ENCODE results near the gene GRIN3A. TPM values are rescaled to one million over a fixed set of nuclear protein-coding genes. Genes with fewer than 3 reads are reported as not detected.
"Not testable (repeated sequence)": the region's sequence is repeated elsewhere in the genome, so short reads cannot be mapped to it uniquely, and the experiment has no call there.

GRIN3A gene
- total RNA-seq, 1 experiment from 2014 or later, result not detected

GRCh38 chr9:101571114-101571513 is 167.3 kb downstream of the GRIN3A start:
- no peaks in the 10 kb centered on the region; the same call in 1 of the 2 replicates for H3K4me1 ChIP-seq (replicated peaks)
- no peak for DNase-seq (ENCODE audit: low read depth in 1 of 2, low spot score in 2 of 2)
- H3K27me3 ChIP-seq (replicated peaks), result no peaks in the 10 kb centered on the region
- H3K9me3 ChIP-seq (replicated peaks), result no peaks in the 10 kb centered on the region
- peaks cover 18% of the 10 kb centered on the region for H3K36me3 ChIP-seq
- H3K4me3 ChIP-seq, result no peak overlapping the region
- no peak overlapping the region for H3K27ac ChIP-seq

- DNase-seq (ENCODE audit: low read depth in 1 of 2, low spot score in 2 of 2), result no peak
- H3K36me3 ChIP-seq, result peaks cover 26% of the 10 kb centered on the region
- H3K4me3 ChIP-seq, result no peak overlapping the region
- H3K27ac ChIP-seq, result no peak overlapping the region
- no peaks in the 10 kb centered on the region for H3K9me3 ChIP-seq (replicated peaks)
- no peaks in the 10 kb centered on the region; the same call in 1 of the 2 replicates for H3K4me1 ChIP-seq (replicated peaks)
- no peaks in the 10 kb centered on the region for H3K27me3 ChIP-seq (replicated peaks)
These were observed 168.5 kb downstream of the GRIN3A start for GRCh38 chr9:101569741-101570501.

- Histone ChIP-seq H3K4me1 (replicated peaks) (no peaks in the 10 kb centered on the region; the same call in 1 of the 2 replicates), H3K27me3 (replicated peaks) (no peaks in the 10 kb centered on the region), H3K36me3 (peaks cover 43% of the 10 kb centered on the region), H3K9me3 (replicated peaks) (no peaks in the 10 kb centered on the region), H3K4me3 (no peak overlapping the region), H3K27ac (no peak overlapping the region)
- no peak for DNase-seq (ENCODE audit: low read depth in 1 of 2, low spot score in 2 of 2)
These were observed 170.6 kb downstream of the GRIN3A start for GRCh38 chr9:101567725-101568350.

- no peaks in the 10 kb centered on the region for H3K9me3 ChIP-seq (replicated peaks)
- H3K4me1 ChIP-seq (replicated peaks), result no peaks in the 10 kb centered on the region; the same call in 1 of the 2 replicates
- DNase-seq (ENCODE audit: low read depth in 1 of 2, low spot score in 2 of 2), result peak in 1 of 2 experiments; percentile 26
- H3K27ac ChIP-seq, result no peak overlapping the region
- H3K36me3 ChIP-seq, result peaks cover 50% of the 10 kb centered on the region
- no peak overlapping the region for H3K4me3 ChIP-seq
- no peaks in the 10 kb centered on the region for H3K27me3 ChIP-seq (replicated peaks)
These were observed 171.3 kb downstream of the GRIN3A start for GRCh38 chr9:101566904-101567724.

GRCh38 chr9:101564252-101564651 is 174.2 kb downstream of the GRIN3A start:
- no peaks in the 10 kb centered on the region for H3K9me3 ChIP-seq (replicated peaks)
- DNase-seq (ENCODE audit: low read depth in 1 of 2, low spot score in 2 of 2), result no peak
- no peaks in the 10 kb centered on the region; the same call in 1 of the 2 replicates for H3K4me1 ChIP-seq (replicated peaks)
- H3K36me3 ChIP-seq, result peaks cover 76% of the 10 kb centered on the region
- no peak overlapping the region for H3K27ac ChIP-seq
- H3K27me3 ChIP-seq (replicated peaks), result no peaks in the 10 kb centered on the region
- H3K4me3 ChIP-seq, result no peak overlapping the region

- no peak for DNase-seq (ENCODE audit: low read depth in 1 of 2, low spot score in 2 of 2)
- no peaks in the 10 kb centered on the region for H3K27me3 ChIP-seq (replicated peaks)
- no peak overlapping the region for H3K4me3 ChIP-seq
- peaks cover 83% of the 10 kb centered on the region for H3K36me3 ChIP-seq
- no peaks in the 10 kb centered on the region; the same call in 1 of the 2 replicates for H3K4me1 ChIP-seq (replicated peaks)
- H3K9me3 ChIP-seq (replicated peaks), result no peaks in the 10 kb centered on the region
- H3K27ac ChIP-seq, result no peak overlapping the region
These were observed 175.5 kb downstream of the GRIN3A start for GRCh38 chr9:101562966-101563365.

- Histone ChIP-seq H3K4me3 (no peak overlapping the region), H3K9me3 (replicated peaks) (no peaks in the 10 kb centered on the region), H3K27me3 (replicated peaks) (no peaks in the 10 kb centered on the region), H3K36me3 (peaks cover 84% of the 10 kb centered on the region), H3K4me1 (replicated peaks) (no peaks in the 10 kb centered on the region), H3K27ac (no peak overlapping the region)
- no peak for DNase-seq (ENCODE audit: low read depth in 1 of 2, low spot score in 2 of 2)
These were observed 176.7 kb downstream of the GRIN3A start for GRCh38 chr9:101561740-101562139.

GRCh38 chr9:101549472-101550098 is 188.9 kb downstream of the GRIN3A start:
- H3K36me3 ChIP-seq, result peaks cover 90% of the 10 kb centered on the region
- H3K27me3 ChIP-seq (replicated peaks); H3K27ac ChIP-seq; DNase-seq (ENCODE audit: low read depth in 1 of 2, low spot score in 2 of 2); H3K4me1 ChIP-seq (replicated peaks); H3K9me3 ChIP-seq (replicated peaks); H3K4me3 ChIP-seq: not testable (repeated sequence)

GRCh38 chr9:101543098-101543735 is 195.2 kb downstream of the GRIN3A start:
- no peaks in the 10 kb centered on the region for H3K4me1 ChIP-seq (replicated peaks)
- H3K36me3 ChIP-seq, result peaks cover 87% of the 10 kb centered on the region
- H3K4me3 ChIP-seq, result no peak overlapping the region
- no peak for DNase-seq (ENCODE audit: low read depth in 1 of 2, low spot score in 2 of 2)
- no peaks in the 10 kb centered on the region for H3K27me3 ChIP-seq (replicated peaks)
- H3K9me3 ChIP-seq (replicated peaks), result no peaks in the 10 kb centered on the region
- no peak overlapping the region for H3K27ac ChIP-seq

- H3K4me1 ChIP-seq (replicated peaks), result peaks cover 18% of the 10 kb centered on the region
- no peaks in the 10 kb centered on the region for H3K27me3 ChIP-seq (replicated peaks)
- no peak for DNase-seq (ENCODE audit: low read depth in 1 of 2, low spot score in 2 of 2)
- no peaks in the 10 kb centered on the region for H3K9me3 ChIP-seq (replicated peaks)
- H3K27ac ChIP-seq, result no peak overlapping the region
- no peak overlapping the region for H3K4me3 ChIP-seq
- H3K36me3 ChIP-seq, result peaks cover 85% of the 10 kb centered on the region
These were observed 198.4 kb downstream of the GRIN3A start for GRCh38 chr9:101540069-101540468.

- H3K27ac ChIP-seq, result 0 out of 2 replicates have a peak overlapping the region, but pooled peaks have one; percentile 20
- H3K36me3 ChIP-seq, result peaks cover 62% of the 10 kb centered on the region
- H3K27me3 ChIP-seq (replicated peaks), result no peaks in the 10 kb centered on the region
- H3K4me1 ChIP-seq (replicated peaks), result peaks cover 23% of the 10 kb centered on the region
- peak in 1 of 2 experiments; percentile 48 for DNase-seq (ENCODE audit: low read depth in 1 of 2, low spot score in 2 of 2)
- no peaks in the 10 kb centered on the region for H3K9me3 ChIP-seq (replicated peaks)
- H3K4me3 ChIP-seq, result no peak overlapping the region
These were observed 201.5 kb downstream of the GRIN3A start for GRCh38 chr9:101536938-101537337.

GRCh38 chr9:101536351-101536750 is 202.1 kb downstream of the GRIN3A start:
- Histone ChIP-seq H3K9me3 (replicated peaks) (no peaks in the 10 kb centered on the region), H3K27ac (peak overlapping the region; percentile 20; the same call in 1 of the 2 replicates), H3K27me3 (replicated peaks) (no peaks in the 10 kb centered on the region), H3K36me3 (peaks cover 56% of the 10 kb centered on the region), H3K4me1 (replicated peaks) (peaks cover 23% of the 10 kb centered on the region), H3K4me3 (no peak overlapping the region)
- peak in 1 of 2 experiments; percentile 33 for DNase-seq (ENCODE audit: low read depth in 1 of 2, low spot score in 2 of 2)
